AG09309 (cell line): ENCODE results near the gene DAPK1.

Experiments
- DNase-seq: peaks from one replicate; pipeline ENCODE4 v3.0.0-alpha.2; 2010; ENCODE audit warnings: low read depth
- H3K4me3 ChIP-seq: 2 replicates; pipeline ENCODE4 v1.5.1; 2011; ENCODE audit warnings: mild to moderate bottlenecking, low read depth, low read length, moderate library complexity; ENCODE audit not compliant: control insufficient read depth
- TF ChIP-seq, protein P1 (sequence below): IDR thresholded peaks from 2 replicates; pipeline ENCODE4 v1.5.1; 2011; ENCODE audit warnings: mild to moderate bottlenecking, low read depth, low read length, inconsistent platforms; ENCODE audit not compliant: insufficient read depth, control insufficient read depth; ENCODE audit errors: missing control alignments

Gene DAPK1

GRCh38 chr9:87620731-87621322, 123.2 kb downstream of the DAPK1 start:
- no peak overlapping the region for H3K4me3 ChIP-seq
- no peak for DNase-seq
- TF ChIP-seq, protein P1, sequence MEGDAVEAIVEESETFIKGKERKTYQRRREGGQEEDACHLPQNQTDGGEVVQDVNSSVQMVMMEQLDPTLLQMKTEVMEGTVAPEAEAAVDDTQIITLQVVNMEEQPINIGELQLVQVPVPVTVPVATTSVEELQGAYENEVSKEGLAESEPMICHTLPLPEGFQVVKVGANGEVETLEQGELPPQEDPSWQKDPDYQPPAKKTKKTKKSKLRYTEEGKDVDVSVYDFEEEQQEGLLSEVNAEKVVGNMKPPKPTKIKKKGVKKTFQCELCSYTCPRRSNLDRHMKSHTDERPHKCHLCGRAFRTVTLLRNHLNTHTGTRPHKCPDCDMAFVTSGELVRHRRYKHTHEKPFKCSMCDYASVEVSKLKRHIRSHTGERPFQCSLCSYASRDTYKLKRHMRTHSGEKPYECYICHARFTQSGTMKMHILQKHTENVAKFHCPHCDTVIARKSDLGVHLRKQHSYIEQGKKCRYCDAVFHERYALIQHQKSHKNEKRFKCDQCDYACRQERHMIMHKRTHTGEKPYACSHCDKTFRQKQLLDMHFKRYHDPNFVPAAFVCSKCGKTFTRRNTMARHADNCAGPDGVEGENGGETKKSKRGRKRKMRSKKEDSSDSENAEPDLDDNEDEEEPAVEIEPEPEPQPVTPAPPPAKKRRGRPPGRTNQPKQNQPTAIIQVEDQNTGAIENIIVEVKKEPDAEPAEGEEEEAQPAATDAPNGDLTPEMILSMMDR: no peak

DNA sequence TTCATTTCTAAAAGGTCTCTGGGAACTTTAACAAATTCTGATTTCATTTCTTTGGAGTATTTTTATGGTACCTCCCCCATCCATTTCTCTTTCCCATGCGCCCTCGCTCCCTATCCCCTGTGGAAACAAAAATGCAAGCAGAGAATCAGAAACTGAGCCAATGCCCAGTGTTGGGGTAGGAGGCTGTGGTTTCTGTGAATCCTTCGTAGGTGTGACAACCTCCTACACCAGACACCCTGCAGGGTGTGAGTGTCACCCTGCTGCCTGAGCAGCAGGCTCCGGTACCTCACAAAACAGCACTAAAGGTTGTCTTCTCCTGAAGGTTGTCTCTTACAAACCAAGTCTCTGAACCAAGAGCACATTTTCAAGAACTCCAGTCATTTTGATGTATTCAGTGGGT, 124.4 kb downstream of the DAPK1 start:
- TF ChIP-seq, protein P1: no peak
- no peak overlapping the region for H3K4me3 ChIP-seq
- no peak for DNase-seq

DNA sequence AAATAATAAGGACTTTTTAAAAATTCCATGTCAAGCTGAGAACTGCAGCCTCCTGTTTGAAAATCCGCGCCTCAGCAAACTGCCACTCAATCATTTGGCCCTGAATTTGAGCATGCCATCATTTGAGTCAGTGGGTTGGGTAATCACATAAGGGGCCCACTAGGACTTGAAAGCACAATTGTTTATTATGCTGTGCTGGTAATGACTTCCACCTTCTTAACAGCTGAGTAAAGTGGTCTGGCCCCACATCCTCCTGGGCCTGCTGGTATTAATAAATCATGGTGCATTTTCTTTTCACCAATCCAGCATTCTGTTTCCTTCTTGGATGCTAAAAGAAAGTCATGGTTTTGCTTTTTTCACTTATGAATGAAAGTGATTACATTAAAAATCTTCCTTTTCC, 125.3 kb downstream of the DAPK1 start:
- TF ChIP-seq, protein P1: no peak
- no peak for DNase-seq

GRCh38 chr9:87628346-87628745, 130.7 kb downstream of the DAPK1 start:
- TF ChIP-seq, protein P1: no peak
- no peak overlapping the region for H3K4me3 ChIP-seq

More for the DNA sequence above, 125.3 kb downstream of the DAPK1 start:
- no peak overlapping the region for H3K4me3 ChIP-seq

DNA sequence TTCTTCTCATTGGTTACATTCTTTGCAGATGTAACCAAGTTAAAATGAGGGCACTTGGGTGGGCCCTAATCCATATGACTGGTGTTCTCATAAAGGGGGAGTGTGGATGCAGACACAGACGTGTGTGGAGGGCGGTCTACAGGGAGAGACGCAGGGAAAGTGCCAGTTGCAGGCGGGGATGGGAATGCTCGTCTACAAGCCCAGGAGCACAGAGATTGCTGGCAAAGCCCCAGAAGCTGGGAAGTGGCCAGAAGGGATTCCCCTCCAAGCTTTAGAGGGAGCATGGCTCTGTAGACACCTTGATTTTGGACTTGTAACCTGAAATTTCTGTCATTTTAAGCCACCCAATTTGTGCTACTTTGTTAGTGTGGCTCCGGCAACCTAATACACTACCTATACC, 131.4 kb downstream of the DAPK1 start:
- no peak overlapping the region for H3K4me3 ChIP-seq
- TF ChIP-seq, protein P1: no peak
- DNase-seq: no peak

More at GRCh38 chr9:87628346-87628745, 130.7 kb downstream of the DAPK1 start:
- no peak for DNase-seq

DNA sequence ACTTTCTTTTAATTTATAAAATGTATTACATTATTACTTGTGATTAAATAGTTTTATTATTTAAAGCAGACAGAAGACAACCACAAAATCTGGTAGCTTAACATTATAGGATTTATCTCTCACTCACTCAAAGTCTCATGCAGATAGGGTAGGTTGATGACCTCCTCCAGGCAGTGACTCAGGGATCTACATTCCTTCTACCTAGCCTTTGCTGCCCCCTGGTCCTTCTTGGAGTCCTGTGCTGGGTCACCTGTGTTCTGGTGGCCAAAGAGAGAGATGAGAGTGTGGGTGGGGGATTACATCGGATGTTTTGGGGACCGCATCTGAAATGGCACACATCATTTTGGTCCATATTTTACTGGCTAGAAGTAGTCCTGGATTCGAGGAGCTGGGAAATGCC, 132.6 kb downstream of the DAPK1 start:
- no peak for DNase-seq
- TF ChIP-seq, protein P1: no peak
- H3K4me3 ChIP-seq: no peak overlapping the region
